Activated CD4-positive, alpha-beta T cell treated with anti-CD3 and anti-CD28 coated beads for 48 hours (primary cell): ENCODE measurements around the gene GDPD1.
"Not testable (repeated sequence)": the region's sequence is repeated elsewhere in the genome, so short reads cannot be mapped to it uniquely, and the experiment has no call there.

Experiments
- DNase-seq: peaks from one replicate; pipeline ENCODE4 v3.0.0-alpha.2; 2020

The GDPD1 gene

GRCh38 chr17:59257101-59257500 lies 36.8 kb downstream of the GDPD1 start:
- DNase-seq: no peak

GRCh38 chr17:59260722-59261121 lies 40.4 kb downstream of the GDPD1 start:
- DNase-seq: no peak

- DNase-seq: no peak
Observed at GRCh38 chr17:59266745-59267144, 46.4 kb downstream of the GDPD1 start.

- DNase-seq: no peak
Observed at GRCh38 chr17:59267776-59268175, 47.5 kb downstream of the GDPD1 start.

- DNase-seq: no peak
Observed at GRCh38 chr17:59275618-59276017, 55.3 kb downstream of the GDPD1 start.

- no peak for DNase-seq
Observed at GRCh38 chr17:59277031-59277430, 56.7 kb downstream of the GDPD1 start.

GRCh38 chr17:59278406-59278805 lies 58.1 kb downstream of the GDPD1 start:
- no peak for DNase-seq

- no peak for DNase-seq
Observed at GRCh38 chr17:59284317-59284716, 64.0 kb downstream of the GDPD1 start.

- DNase-seq: no peak
Observed at GRCh38 chr17:59287452-59287851, 67.1 kb downstream of the GDPD1 start.

GRCh38 chr17:59287891-59288290 lies 67.6 kb downstream of the GDPD1 start:
- no peak for DNase-seq

- DNase-seq: no peak
Observed at GRCh38 chr17:59289981-59290301, 69.6 kb downstream of the GDPD1 start.

GRCh38 chr17:59290302-59290998 lies 70.1 kb downstream of the GDPD1 start:
- not testable (repeated sequence) for DNase-seq

- no peak for DNase-seq
Observed at GRCh38 chr17:59292174-59292523, 71.8 kb downstream of the GDPD1 start.

GRCh38 chr17:59296190-59296589 lies 75.9 kb downstream of the GDPD1 start:
- no peak for DNase-seq

- DNase-seq: no peak
Observed at GRCh38 chr17:59298521-59298920, 78.2 kb downstream of the GDPD1 start.

GRCh38 chr17:59299400-59300092 lies 79.2 kb downstream of the GDPD1 start:
- DNase-seq: no peak

GRCh38 chr17:59300941-59301340 lies 80.6 kb downstream of the GDPD1 start:
- DNase-seq: no peak

- DNase-seq: no peak
Observed at GRCh38 chr17:59304811-59305210, 84.5 kb downstream of the GDPD1 start.

- DNase-seq: no peak
Observed at GRCh38 chr17:59310263-59310920, 90.1 kb downstream of the GDPD1 start.

GRCh38 chr17:59311051-59311468 lies 90.7 kb downstream of the GDPD1 start:
- peak; percentile 43 for DNase-seq

- DNase-seq: not testable (repeated sequence)
Observed at GRCh38 chr17:59311521-59311920, 91.2 kb downstream of the GDPD1 start.

- DNase-seq: no peak
Observed at GRCh38 chr17:59315866-59316265, 95.6 kb downstream of the GDPD1 start.
